DND-41 (cell line): ENCODE measurements around the gene STK11IP.

Source experiments
- ATAC-seq: fragments of 200-7000 bp; cut with Tn5 transposase; 3 replicates; pipeline ENCODE4 v1.9.1; 2021; ENCODE audit warnings: low read depth; ENCODE audit not compliant: insufficient read depth
- DNase-seq: peaks from one replicate; pipeline ENCODE4 v3.0.0-alpha.2; 2020
- H2AFZ ChIP-seq: 2 replicates; pipeline ENCODE4 v1.6.0; 2012; ENCODE audit warnings: low read depth, low read length
- H3K27ac ChIP-seq: 2 replicates; pipeline ENCODE4 v1.5.1; 2012; ENCODE audit warnings: low read length, inconsistent platforms
- H3K27me3 ChIP-seq: fragments of 200-600 bp; sonication (generic); 2 replicates; pipeline ENCODE4 v1.6.0; 2012; ENCODE audit warnings: low read length, mild to moderate bottlenecking, inconsistent platforms; ENCODE audit not compliant: insufficient read depth, poor library complexity
- H3K36me3 ChIP-seq: 2 replicates; pipeline ENCODE4 v1.5.1; 2012; ENCODE audit warnings: low read length, inconsistent platforms; ENCODE audit not compliant: insufficient read depth
- H3K4me1 ChIP-seq: 2 replicates; pipeline ENCODE4 v1.5.1; 2012; ENCODE audit warnings: mild to moderate bottlenecking, low read length; ENCODE audit not compliant: insufficient read depth
- H3K4me2 ChIP-seq: 2 replicates; pipeline ENCODE4 v1.6.0; 2012; ENCODE audit warnings: mild to moderate bottlenecking, moderate library complexity, low read length, inconsistent platforms; ENCODE audit not compliant: insufficient read depth
- H3K4me3 ChIP-seq, 2 experiments: fragments of 200-600 bp in 1 of 2; shearing (Covaris generic) in 1 of 2; 2 replicates each; pipeline ENCODE4 v1.5.1; 2012 to 2016; ENCODE audit warnings: inconsistent platforms in 2 of 2, low read length in 2 of 2, mild to moderate bottlenecking in 2 of 2, low read depth in 1 of 2, moderate library complexity in 1 of 2
- H3K79me2 ChIP-seq: 2 replicates; pipeline ENCODE4 v1.6.0; 2012; ENCODE audit warnings: low read length, inconsistent platforms; ENCODE audit not compliant: insufficient read depth
- H3K9ac ChIP-seq: 2 replicates; pipeline ENCODE4 v1.6.0; 2012; ENCODE audit warnings: low read depth, mild to moderate bottlenecking, inconsistent platforms, low read length, moderate library complexity
- H3K9me3 ChIP-seq: 2 replicates; pipeline ENCODE4 v1.5.1; 2012; ENCODE audit warnings: low read length, moderate library complexity, mild to moderate bottlenecking, inconsistent platforms; ENCODE audit not compliant: insufficient read depth, severe bottlenecking
- H4K20me1 ChIP-seq: 2 replicates; pipeline ENCODE4 v1.6.0; 2012; ENCODE audit warnings: low read length; ENCODE audit not compliant: insufficient read depth
- EZH2 ChIP-seq: IDR thresholded peaks from 3 replicates; pipeline ENCODE4 v1.6.1; 2012; ENCODE audit warnings: borderline replicate concordance, low read depth, mild to moderate bottlenecking, moderate library complexity, low read length, inconsistent platforms; ENCODE audit not compliant: severe bottlenecking
- TF ChIP-seq, protein P1 (sequence below): IDR thresholded peaks from 2 replicates; pipeline ENCODE4 v1.5.1; 2012; ENCODE audit warnings: borderline replicate concordance, low read length, moderate library complexity, mild to moderate bottlenecking; ENCODE audit not compliant: poor library complexity, severe bottlenecking; ENCODE audit errors: extremely low read depth

The STK11IP gene, protein sequence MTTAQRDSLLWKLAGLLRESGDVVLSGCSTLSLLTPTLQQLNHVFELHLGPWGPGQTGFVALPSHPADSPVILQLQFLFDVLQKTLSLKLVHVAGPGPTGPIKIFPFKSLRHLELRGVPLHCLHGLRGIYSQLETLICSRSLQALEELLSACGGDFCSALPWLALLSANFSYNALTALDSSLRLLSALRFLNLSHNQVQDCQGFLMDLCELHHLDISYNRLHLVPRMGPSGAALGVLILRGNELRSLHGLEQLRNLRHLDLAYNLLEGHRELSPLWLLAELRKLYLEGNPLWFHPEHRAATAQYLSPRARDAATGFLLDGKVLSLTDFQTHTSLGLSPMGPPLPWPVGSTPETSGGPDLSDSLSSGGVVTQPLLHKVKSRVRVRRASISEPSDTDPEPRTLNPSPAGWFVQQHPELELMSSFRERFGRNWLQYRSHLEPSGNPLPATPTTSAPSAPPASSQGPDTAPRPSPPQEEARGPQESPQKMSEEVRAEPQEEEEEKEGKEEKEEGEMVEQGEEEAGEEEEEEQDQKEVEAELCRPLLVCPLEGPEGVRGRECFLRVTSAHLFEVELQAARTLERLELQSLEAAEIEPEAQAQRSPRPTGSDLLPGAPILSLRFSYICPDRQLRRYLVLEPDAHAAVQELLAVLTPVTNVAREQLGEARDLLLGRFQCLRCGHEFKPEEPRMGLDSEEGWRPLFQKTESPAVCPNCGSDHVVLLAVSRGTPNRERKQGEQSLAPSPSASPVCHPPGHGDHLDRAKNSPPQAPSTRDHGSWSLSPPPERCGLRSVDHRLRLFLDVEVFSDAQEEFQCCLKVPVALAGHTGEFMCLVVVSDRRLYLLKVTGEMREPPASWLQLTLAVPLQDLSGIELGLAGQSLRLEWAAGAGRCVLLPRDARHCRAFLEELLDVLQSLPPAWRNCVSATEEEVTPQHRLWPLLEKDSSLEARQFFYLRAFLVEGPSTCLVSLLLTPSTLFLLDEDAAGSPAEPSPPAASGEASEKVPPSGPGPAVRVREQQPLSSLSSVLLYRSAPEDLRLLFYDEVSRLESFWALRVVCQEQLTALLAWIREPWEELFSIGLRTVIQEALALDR

DNA sequence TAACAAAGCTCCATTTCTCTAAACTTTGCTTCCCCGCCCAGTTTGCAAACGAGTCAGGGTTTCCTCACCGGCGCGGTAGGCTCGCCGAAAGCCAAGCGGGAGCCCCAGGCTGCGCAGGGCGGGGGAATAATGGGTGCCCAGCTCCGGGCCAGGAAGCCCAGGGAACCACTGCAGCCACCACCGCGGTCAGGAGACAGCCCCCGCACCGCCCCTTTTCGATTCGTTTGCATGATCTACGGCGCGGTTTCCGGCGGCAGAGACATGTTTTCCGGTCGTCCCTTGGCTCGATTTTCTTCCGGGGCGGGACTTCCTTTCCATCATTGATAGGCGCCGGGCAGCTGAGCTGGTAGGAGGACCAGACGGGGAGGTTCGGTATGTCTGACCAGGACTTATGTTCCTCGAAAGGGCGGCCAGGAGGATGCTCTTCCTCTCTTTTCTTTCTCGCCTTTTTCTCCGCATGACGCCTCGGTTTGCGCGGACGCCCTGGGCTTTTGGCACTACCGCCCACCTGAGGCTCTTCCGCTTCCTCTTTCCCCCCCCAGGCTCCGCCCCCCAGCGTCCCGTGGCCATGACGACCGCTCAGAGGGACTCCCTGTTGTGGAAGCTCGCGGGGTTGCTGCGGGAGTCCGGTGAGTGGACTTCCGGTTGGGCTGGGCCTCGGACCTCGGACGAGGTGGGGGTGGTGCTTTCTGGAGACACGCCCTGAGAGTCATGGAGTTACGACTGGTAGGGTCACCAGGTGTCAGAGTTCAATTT is at the start of gene STK11IP:
STK11IP (plus strand) TSS at position 306 of the 756 bp plus-strand sequence; CDS start at position 569, 263 bp downstream.
- Histone ChIP-seq H3K4me2 (peak within 1 kb of the TSS; percentile 91), H3K4me1 (peaks cover 22% of the 10 kb centered on the region), H4K20me1 (no peaks in the 10 kb centered on the region), H3K27ac (peak within 1 kb of the TSS; percentile 86), H3K36me3 (peaks cover 17% of the 10 kb centered on the region), H3K4me3 (peak within 1 kb of the TSS; percentile 39 to 75), H2AFZ (peak within 1 kb of the TSS; percentile 88), H3K79me2 (peaks cover 8% of the 10 kb centered on the region; the same call in 1 of the 2 replicates), H3K27me3 (no peaks in the 10 kb centered on the region), H3K9me3 (no peaks in the 10 kb centered on the region), H3K9ac (peak within 1 kb of the TSS; percentile 72)
- DNase-seq (peak; percentile 93), ATAC-seq (peak; percentile 95)
- TF ChIP-seq, protein P1, sequence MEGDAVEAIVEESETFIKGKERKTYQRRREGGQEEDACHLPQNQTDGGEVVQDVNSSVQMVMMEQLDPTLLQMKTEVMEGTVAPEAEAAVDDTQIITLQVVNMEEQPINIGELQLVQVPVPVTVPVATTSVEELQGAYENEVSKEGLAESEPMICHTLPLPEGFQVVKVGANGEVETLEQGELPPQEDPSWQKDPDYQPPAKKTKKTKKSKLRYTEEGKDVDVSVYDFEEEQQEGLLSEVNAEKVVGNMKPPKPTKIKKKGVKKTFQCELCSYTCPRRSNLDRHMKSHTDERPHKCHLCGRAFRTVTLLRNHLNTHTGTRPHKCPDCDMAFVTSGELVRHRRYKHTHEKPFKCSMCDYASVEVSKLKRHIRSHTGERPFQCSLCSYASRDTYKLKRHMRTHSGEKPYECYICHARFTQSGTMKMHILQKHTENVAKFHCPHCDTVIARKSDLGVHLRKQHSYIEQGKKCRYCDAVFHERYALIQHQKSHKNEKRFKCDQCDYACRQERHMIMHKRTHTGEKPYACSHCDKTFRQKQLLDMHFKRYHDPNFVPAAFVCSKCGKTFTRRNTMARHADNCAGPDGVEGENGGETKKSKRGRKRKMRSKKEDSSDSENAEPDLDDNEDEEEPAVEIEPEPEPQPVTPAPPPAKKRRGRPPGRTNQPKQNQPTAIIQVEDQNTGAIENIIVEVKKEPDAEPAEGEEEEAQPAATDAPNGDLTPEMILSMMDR: no peak
- TF ChIP-seq EZH2: no peak

DNA sequence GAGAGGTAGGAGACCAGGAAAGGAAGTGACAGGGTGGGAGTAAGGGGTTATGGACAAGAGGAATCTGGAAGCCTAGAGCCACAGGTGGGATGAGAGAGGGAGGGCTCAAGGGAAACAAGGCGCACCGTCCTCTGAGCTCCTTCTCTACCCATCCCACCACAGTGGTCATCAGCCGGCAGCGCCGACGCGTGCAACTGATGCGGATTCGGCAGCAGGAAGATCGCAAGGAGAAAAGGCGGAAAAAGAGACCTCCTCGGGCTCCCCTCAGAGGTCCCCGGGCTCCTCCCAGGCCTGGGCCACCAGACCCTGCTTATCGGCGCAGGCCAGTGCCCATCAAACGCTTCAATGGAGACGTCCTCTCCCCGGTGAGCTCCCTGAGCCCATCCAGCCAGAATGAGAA is 48.7 kb upstream of the STK11IP start:
- Histone ChIP-seq H3K4me3 (no peak overlapping the region), H2AFZ (no peak overlapping the region), H3K4me2 (no peak overlapping the region), H3K27ac (no peak overlapping the region), H3K9ac (no peak overlapping the region), H3K9me3 (no peaks in the 10 kb centered on the region), H3K27me3 (no peaks in the 10 kb centered on the region), H3K79me2 (no peaks in the 10 kb centered on the region), H4K20me1 (peaks cover 2% of the 10 kb centered on the region; the same call in 1 of the 2 replicates), H3K4me1 (peaks cover 9% of the 10 kb centered on the region), H3K36me3 (no peaks in the 10 kb centered on the region)
- TF ChIP-seq, protein P1: no peak
- no peak for TF ChIP-seq EZH2
- ATAC-seq (no peak), DNase-seq (no peak)

DNA sequence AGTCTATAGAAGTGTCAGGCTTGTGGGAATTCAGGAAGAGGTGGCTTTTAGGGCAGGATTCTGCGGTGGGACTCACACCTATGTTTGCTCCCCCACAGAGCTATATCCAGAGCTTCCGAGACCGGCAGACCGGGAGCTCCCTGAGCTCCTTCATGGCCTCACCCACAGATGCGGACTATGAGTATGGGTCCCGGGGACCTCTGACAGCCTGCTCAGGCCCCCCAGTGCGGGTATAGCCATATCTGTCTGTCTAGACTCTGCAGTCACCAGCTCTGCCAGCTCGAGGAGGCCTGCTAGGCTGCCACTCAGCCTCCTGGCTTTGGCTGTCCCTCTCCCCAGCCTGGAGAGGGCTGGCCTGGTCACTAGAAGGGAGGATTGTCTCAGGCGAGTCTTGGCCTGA is 48.0 kb upstream of the STK11IP start:
- ATAC-seq: no peak

More for the DNA sequence above, 48.0 kb upstream of the STK11IP start:
- no peak overlapping the region for H3K9ac ChIP-seq
- TF ChIP-seq EZH2: no peak
- TF ChIP-seq, protein P1: no peak
- no peaks in the 10 kb centered on the region for H3K36me3 ChIP-seq
- peaks cover 2% of the 10 kb centered on the region; the same call in 1 of the 2 replicates for H4K20me1 ChIP-seq
- no peak for DNase-seq
- no peak overlapping the region for H3K27ac ChIP-seq
- no peaks in the 10 kb centered on the region for H3K9me3 ChIP-seq
- no peak overlapping the region for H3K4me2 ChIP-seq
- H3K4me1 ChIP-seq: peaks cover 3% of the 10 kb centered on the region; the same call in 1 of the 2 replicates
- no peaks in the 10 kb centered on the region for H3K27me3 ChIP-seq
- no peaks in the 10 kb centered on the region for H3K79me2 ChIP-seq
- no peak overlapping the region for H2AFZ ChIP-seq
- no peak overlapping the region for H3K4me3 ChIP-seq
